Psoas muscle (tissue), 8 donors: ENCODE measurements around the gene ST6GALNAC6. TPM values are rescaled to one million over a fixed set of nuclear protein-coding genes. Genes with fewer than 3 reads are reported as not detected.

ENCODE experiments used
- ATAC-seq, 4 donors: fragments of 200-7000 bp; cut with Tn5 transposase; one replicate each; pipeline ENCODE4 v1.9.1; 2020; ENCODE audit warnings: moderate library complexity in 3 of 4, mild to moderate bottlenecking in 2 of 4
- DNase-seq, 2 donors: peaks; one replicate each; pipeline ENCODE4 v3.0.0-alpha.2; 2020
- H3K27ac ChIP-seq: fragments of 200-600 bp; one replicate; pipeline ENCODE4 v1.8.0; 2022
- H3K27me3 ChIP-seq, 3 donors: fragments of 200-600 bp in 1 of 3; one replicate each; pipeline versions ENCODE4 v1.6.1 to v1.8.0; 2013 to 2022; ENCODE audit warnings: low read length in 2 of 3, mild to moderate bottlenecking in 2 of 3, moderate library complexity in 1 of 3; ENCODE audit not compliant: insufficient read depth in 3 of 3
- H3K36me3 ChIP-seq, 2 donors: fragments of 200-600 bp in 1 of 2; one replicate each; pipeline versions ENCODE4 v1.6.1 to v1.8.0; 2013 to 2022; ENCODE audit warnings: low read depth in 1 of 2, mild to moderate bottlenecking in 1 of 2, moderate library complexity in 1 of 2; ENCODE audit not compliant: insufficient read depth in 1 of 2
- H3K4me1 ChIP-seq: fragments of 200-600 bp; one replicate; pipeline ENCODE4 v1.8.0; 2022
- H3K4me3 ChIP-seq: fragments of 200-600 bp; one replicate; pipeline ENCODE4 v1.8.0; 2022; ENCODE audit warnings: mild to moderate bottlenecking
- H3K9me3 ChIP-seq: fragments of 200-600 bp; one replicate; pipeline ENCODE4 v1.8.0; 2022
- WGBS, 3 donors: extraction: QIAGEN DNeasy Blood & Tissue Kit; methylation state at CpG; one replicate each; pipeline versions ENCODE4 v1.1.6 to v1.1.7; 2013; 5-methylcytosine and 5-hydroxymethylcytosine counted together
- intact Hi-C, 2 donors: fragments of 100-400 bp; cut with DNase I; formaldehyde crosslinking; loops; one replicate each; pipeline versions ENCODE4 v1.11.0 to v1.14.2; 2022
- polyA plus RNA-seq, 3 donors: library from polyadenylated mRNA; stranded (reverse); fragments of 200-250 nt; gene quantifications; one replicate each; pipeline ENCODE4 v1.2.3, GENCODE V29; 2013
- total RNA-seq, 4 donors: library from RNA; stranded (reverse); fragmentation: NEBNext Ultra II Directional in 2 of 4; extraction: Animal tissue kit (Norgen Biotek cat#: 25700) in 2 of 4; gene quantifications; one replicate each; pipeline versions ENCODE4 v1.2.1 to v1.2.4, GENCODE V29; 2021 to 2023
- TF ChIP-seq, protein P1 (sequence below): fragments of 200-600 bp; IDR thresholded peaks from one replicate; pipeline ENCODE4 v1.8.0; 2022; ENCODE audit warnings: antibody characterized with exemption
- donor health status: healthy with polysubstance abuse.
- donor health status: DM: no; HTN: no; CAD: no; lungs with moderate emphysema.
- donor health status: Bipolar disorder and iron deficiency.
- donor health status: healthy.
- donor health status: DM: yes; HTN: yes; CAD: no.
- donor health status: DM: no; HTN: no; CAD: no.
- donor health status: DM: no; HTN: no; CAD: no.
- donor health status: DM: yes; HTN: yes; CAD: no.

ST6GALNAC6 gene
- total and polyA plus RNA-seq, 7 donors, result 18.5 to 35.5 (median 25.0) TPM

DNA sequence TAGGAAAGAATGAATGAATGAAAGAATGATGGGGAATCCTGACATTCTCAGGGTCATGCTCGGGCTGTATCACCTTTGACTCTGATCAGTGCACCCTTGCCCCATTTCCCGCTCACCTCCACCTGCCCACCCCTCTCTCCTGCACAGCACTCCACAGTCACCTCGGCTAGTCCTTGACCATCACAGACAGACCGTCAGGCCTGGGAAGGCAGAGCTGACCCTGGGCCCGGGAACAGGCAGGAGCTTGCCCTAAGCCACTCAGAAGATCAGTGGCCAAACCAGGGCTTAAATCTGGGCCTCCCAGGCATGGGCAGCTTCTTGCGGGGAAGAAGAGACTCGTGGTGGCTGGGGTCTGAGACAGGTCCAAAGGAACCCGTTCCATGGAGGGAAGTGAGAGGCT lies 3.6 kb downstream of the ST6GALNAC6 start:
- 94 to 97% (median 95%) methylated on average over 8 of the region's 8 CpGs for WGBS, 3 donors
- H3K9me3 ChIP-seq, result no peaks in the 10 kb centered on the region
- H3K27me3 ChIP-seq, result no peaks in the 10 kb centered on the region
- ATAC-seq, result no peak
- no peak for DNase-seq
- H3K4me1 ChIP-seq, result peaks cover 27% of the 10 kb centered on the region
- H3K27ac ChIP-seq, result peak overlapping the region; percentile 90
- H3K36me3 ChIP-seq, result peaks cover 10 to 54% of the 10 kb centered on the region in 2 donors
- H3K4me3 ChIP-seq, result peak overlapping the region; percentile 97
- intact Hi-C loops, result no loop called here
- TF ChIP-seq, protein P1, sequence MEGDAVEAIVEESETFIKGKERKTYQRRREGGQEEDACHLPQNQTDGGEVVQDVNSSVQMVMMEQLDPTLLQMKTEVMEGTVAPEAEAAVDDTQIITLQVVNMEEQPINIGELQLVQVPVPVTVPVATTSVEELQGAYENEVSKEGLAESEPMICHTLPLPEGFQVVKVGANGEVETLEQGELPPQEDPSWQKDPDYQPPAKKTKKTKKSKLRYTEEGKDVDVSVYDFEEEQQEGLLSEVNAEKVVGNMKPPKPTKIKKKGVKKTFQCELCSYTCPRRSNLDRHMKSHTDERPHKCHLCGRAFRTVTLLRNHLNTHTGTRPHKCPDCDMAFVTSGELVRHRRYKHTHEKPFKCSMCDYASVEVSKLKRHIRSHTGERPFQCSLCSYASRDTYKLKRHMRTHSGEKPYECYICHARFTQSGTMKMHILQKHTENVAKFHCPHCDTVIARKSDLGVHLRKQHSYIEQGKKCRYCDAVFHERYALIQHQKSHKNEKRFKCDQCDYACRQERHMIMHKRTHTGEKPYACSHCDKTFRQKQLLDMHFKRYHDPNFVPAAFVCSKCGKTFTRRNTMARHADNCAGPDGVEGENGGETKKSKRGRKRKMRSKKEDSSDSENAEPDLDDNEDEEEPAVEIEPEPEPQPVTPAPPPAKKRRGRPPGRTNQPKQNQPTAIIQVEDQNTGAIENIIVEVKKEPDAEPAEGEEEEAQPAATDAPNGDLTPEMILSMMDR, result no peak

DNA sequence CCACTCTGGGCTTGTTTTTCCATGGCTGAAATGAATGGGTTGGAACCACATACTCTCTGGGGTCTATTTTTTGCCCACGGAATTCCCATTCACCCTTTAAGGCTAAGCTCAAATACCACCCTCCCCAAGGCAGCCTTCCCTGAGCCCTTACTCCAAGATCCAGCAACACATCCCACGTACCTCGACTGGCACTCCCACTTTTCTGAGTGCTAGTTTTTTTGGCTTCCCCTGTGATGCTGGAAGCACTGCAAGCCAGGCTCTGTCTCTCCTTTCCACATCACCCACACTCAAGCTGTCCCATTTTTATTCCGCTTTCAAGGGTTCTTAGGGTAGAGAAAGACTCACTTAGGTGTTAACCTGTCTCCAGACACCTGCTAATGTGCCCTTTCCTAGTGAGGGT lies 6.0 kb downstream of the ST6GALNAC6 start:
- WGBS, 3 donors, result 96 to 100% (median 96%) methylated on average over 4 of the region's 4 CpGs
- TF ChIP-seq, protein P1, result no peak
- intact Hi-C loops, result no loop called here

DNA sequence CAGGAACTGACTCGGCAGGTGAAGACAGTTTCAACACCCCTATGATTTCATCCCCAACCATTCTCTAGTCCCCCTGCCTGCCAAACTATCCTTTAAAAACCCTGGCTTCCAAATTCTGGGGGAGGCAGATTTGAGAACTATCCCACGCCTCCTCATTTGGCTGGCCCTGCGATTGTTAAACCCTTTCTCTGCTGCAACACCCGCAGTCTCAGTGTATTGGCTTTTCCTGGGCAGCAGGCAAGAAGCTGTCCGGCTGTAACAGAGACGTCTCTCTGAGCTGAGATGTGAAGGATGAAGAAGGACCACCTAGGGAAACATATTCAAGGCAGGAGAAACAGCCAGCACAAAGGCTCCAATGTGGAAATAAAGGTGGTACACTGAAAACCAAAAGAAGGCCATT lies 6.6 kb downstream of the ST6GALNAC6 start:
- DNase-seq (no peak), ATAC-seq (no peak)
- TF ChIP-seq, protein P1, result no peak
- Histone ChIP-seq H3K4me3 (no peak overlapping the region), H3K4me1 (peaks cover 16% of the 10 kb centered on the region), H3K27ac (no peak overlapping the region), H3K27me3 (no peaks in the 10 kb centered on the region), H3K9me3 (no peaks in the 10 kb centered on the region), H3K36me3 (peaks cover 10 to 79% of the 10 kb centered on the region in 2 donors)
- 81 to 96% (median 94%) methylated on average over 6 of the region's 6 CpGs for WGBS, 3 donors
- intact Hi-C loops, result no loop called here

More for the DNA sequence above, 6.0 kb downstream of the ST6GALNAC6 start:
- H3K9me3 ChIP-seq, result no peaks in the 10 kb centered on the region
- H3K36me3 ChIP-seq, result peaks cover 10 to 74% of the 10 kb centered on the region in 2 donors
- no peak overlapping the region for H3K4me3 ChIP-seq
- DNase-seq (no peak), ATAC-seq (no peak)
- H3K27me3 ChIP-seq, result no peaks in the 10 kb centered on the region
- H3K4me1 ChIP-seq, result peaks cover 20% of the 10 kb centered on the region
- H3K27ac ChIP-seq, result no peak overlapping the region

DNA sequence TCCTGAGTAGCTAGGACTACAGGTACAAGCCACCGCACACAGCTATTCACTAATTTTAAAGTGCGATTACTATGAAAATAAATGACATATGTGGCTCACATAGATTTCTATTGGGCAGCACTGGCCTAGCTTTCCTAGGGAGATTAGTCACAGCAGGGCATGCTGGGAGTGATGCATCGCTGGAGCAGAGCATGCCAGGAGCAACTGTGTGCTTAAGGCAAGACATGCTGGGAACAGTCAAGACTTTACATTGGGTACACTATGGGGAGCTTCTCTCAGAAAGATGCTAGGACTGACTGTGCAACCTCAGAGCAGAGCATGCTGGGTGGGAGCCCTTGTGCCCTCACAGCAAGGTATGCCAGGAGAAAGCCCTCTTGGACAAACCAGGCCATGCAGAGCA lies 9.3 kb downstream of the ST6GALNAC6 start:
- WGBS, 3 donors, result 78 to 91% (median 80%) methylated on average over 3 of the region's 3 CpGs
- H3K4me1 ChIP-seq, result peaks cover 2% of the 10 kb centered on the region
- H3K9me3 ChIP-seq, result no peaks in the 10 kb centered on the region
- peak in 1 of 4 donors; percentile 26 for ATAC-seq
- H3K4me3 ChIP-seq, result no peak overlapping the region
- intact Hi-C loops, result no loop called here
- peaks cover 14 to 94% of the 10 kb centered on the region in 2 donors for H3K36me3 ChIP-seq
- TF ChIP-seq, protein P1, result no peak
- DNase-seq, result no peak
- H3K27me3 ChIP-seq, result no peaks in the 10 kb centered on the region
- H3K27ac ChIP-seq, result no peak overlapping the region

DNA sequence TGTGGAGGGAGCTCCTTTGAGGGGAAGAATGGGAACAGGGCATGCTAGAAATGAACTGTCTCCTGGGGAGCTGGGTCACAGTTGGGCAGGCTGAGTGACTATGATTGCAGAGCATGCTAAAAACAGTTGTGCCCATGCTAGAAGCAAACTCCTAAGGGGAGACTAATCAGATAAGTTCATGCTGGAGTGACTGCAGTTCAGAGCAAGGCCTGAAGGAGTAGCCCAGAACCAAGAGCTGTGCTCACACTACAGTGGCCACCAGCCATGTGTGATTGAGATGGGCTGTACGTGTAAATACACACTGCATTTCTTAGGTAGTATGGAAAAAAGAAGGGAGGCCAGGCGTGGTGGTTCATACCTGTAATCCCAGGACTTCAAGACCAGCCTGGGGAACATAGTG lies 11.6 kb downstream of the ST6GALNAC6 start:
- ATAC-seq, result no peak
- Histone ChIP-seq H3K9me3 (no peaks in the 10 kb centered on the region), H3K27me3 (no peaks in the 10 kb centered on the region), H3K4me3 (no peak overlapping the region), H3K4me1 (peaks cover 13% of the 10 kb centered on the region), H3K36me3 (peaks cover 8 to 75% of the 10 kb centered on the region in 2 donors), H3K27ac (no peak overlapping the region)
- DNase-seq, result no peak
- TF ChIP-seq, protein P1, result no peak
- intact Hi-C loops, result no loop called here
- 82 to 90% (median 88%) methylated on average over 2 of the region's 2 CpGs for WGBS, 3 donors
